WTC11 (cell line): Measurements from ENCODE around the gene ALDH1A2. TPM values are rescaled to one million over a fixed set of nuclear protein-coding genes. Genes with fewer than 3 reads are reported as not detected.

Experiments
- ATAC-seq: fragments of 200-7000 bp; cut with Tn5 transposase; 2 replicates; pipeline ENCODE4 v1.10.0; 2021; ENCODE audit warnings: mild to moderate bottlenecking, moderate library complexity
- CTCF ChIA-PET: fragments of 300-600 bp; sonication (Branson Sonifier 250); formaldehyde crosslinking; loops from one replicate; lab custom pipeline; 2021; ENCODE audit warnings: antibody characterized with exemption; lab: Charles Lee
- POLR2A ChIA-PET: fragments of 350-600 bp; sonication (Branson Sonifier 250); formaldehyde crosslinking; loops from one replicate; lab custom pipeline; 2021; ENCODE audit warnings: antibody characterized with exemption; lab: Charles Lee
- DNase-seq: peaks from one replicate; pipeline ENCODE4 v3.0.0; 2021; ENCODE audit warnings: low spot score
- H3K27ac Mint-ChIP-seq: 2 replicates; pipeline ENCODE4 v1.8.0; 2021; ENCODE audit warnings: mixed read lengths
- H3K27me3 Mint-ChIP-seq: 2 replicates; pipeline ENCODE4 v1.8.0; 2021; ENCODE audit warnings: low read depth, mild to moderate bottlenecking, moderate library complexity, mixed read lengths
- H3K36me3 Mint-ChIP-seq: 2 replicates; pipeline ENCODE4 v1.8.0; 2021; ENCODE audit warnings: mixed read lengths
- H3K4me1 Mint-ChIP-seq: 2 replicates; pipeline ENCODE4 v1.8.0; 2022; ENCODE audit warnings: mixed read lengths
- H3K4me3 Mint-ChIP-seq: 2 replicates; pipeline ENCODE4 v1.8.0; 2021; ENCODE audit warnings: mild to moderate bottlenecking, moderate library complexity, mixed read lengths
- H3K9me3 Mint-ChIP-seq: 2 replicates; pipeline ENCODE4 v1.8.0; 2021; ENCODE audit warnings: mixed read lengths
- ATF1 ChIP-seq: sonication (generic); formaldehyde crosslinking; IDR thresholded peaks from 2 replicates; pipeline ENCODE4 v1.8.1; 2023; ENCODE audit warnings: mild to moderate bottlenecking, moderate library complexity, missing genetic modification reagents
- JUN ChIP-seq: sonication (generic); formaldehyde crosslinking; IDR thresholded peaks from 2 replicates; pipeline ENCODE4 v1.8.0; 2023; ENCODE audit warnings: mild to moderate bottlenecking, missing genetic modification reagents
- MYBL2 ChIP-seq: sonication (generic); formaldehyde crosslinking; IDR thresholded peaks from 2 replicates; pipeline ENCODE4 v1.8.1; 2023; ENCODE audit warnings: mild to moderate bottlenecking, moderate library complexity, missing genetic modification reagents
- NR1H2 ChIP-seq: sonication (generic); formaldehyde crosslinking; IDR thresholded peaks from 2 replicates; pipeline ENCODE4 v1.9.0; 2021; ENCODE audit warnings: mild to moderate bottlenecking, moderate library complexity, missing genetic modification reagents
- NR3C1 ChIP-seq: sonication (generic); formaldehyde crosslinking; conservative IDR thresholded peaks from 2 replicates; pipeline ENCODE4 v1.8.1; 2023; ENCODE audit warnings: low read depth, mild to moderate bottlenecking, missing genetic modification reagents
- SP1 ChIP-seq: sonication (generic); formaldehyde crosslinking; conservative IDR thresholded peaks from 2 replicates; pipeline ENCODE4 v1.8.1; 2022; ENCODE audit warnings: missing genetic modification reagents
- ZNF671 ChIP-seq: fragments of 250-450 bp; sonication (Bioruptor Pico); IDR thresholded peaks from 2 replicates; pipeline ENCODE4 v1.8.0; 2021; ENCODE audit warnings: mild to moderate bottlenecking
- total RNA-seq: library from RNA; stranded (reverse); gene quantifications from 3 replicates; pipeline ENCODE4 v1.2.3, GENCODE V29; 2021
- TF ChIP-seq, protein P1 (sequence below): sonication (generic); formaldehyde crosslinking; IDR thresholded peaks from 2 replicates; pipeline ENCODE4 v1.8.0; 2022; ENCODE audit warnings: mild to moderate bottlenecking, missing genetic modification reagents
- TF ChIP-seq, protein P2 (sequence below): fragments of 250-450 bp; sonication (Bioruptor Pico); IDR thresholded peaks from 2 replicates; pipeline ENCODE4 v1.9.0; 2021; ENCODE audit warnings: moderate library complexity, mild to moderate bottlenecking, inconsistent platforms, borderline replicate concordance
- TF ChIP-seq, protein P3 (sequence below): fragments of 250-450 bp; sonication (Bioruptor Pico); IDR thresholded peaks from 2 replicates; pipeline ENCODE4 v1.9.0; 2021; ENCODE audit warnings: mild to moderate bottlenecking
- TF ChIP-seq, protein P4 (sequence below): sonication (generic); formaldehyde crosslinking; IDR thresholded peaks from 2 replicates; pipeline ENCODE4 v1.8.1; 2023; ENCODE audit warnings: mild to moderate bottlenecking, missing genetic modification reagents
- TF ChIP-seq, protein P5 (sequence below): fragments of 250-450 bp; sonication (Bioruptor Pico); IDR thresholded peaks from 2 replicates; pipeline ENCODE4 v1.9.0; 2021; ENCODE audit warnings: mild to moderate bottlenecking, borderline replicate concordance
- TF ChIP-seq, protein P6 (sequence below): sonication (generic); formaldehyde crosslinking; IDR thresholded peaks from 2 replicates; pipeline ENCODE4 v1.8.0; 2023; ENCODE audit warnings: missing genetic modification reagents, mild to moderate bottlenecking, borderline replicate concordance

ALDH1A2 gene
- total RNA-seq, 1 experiment from 2014 or later = 1.1 TPM

DNA sequence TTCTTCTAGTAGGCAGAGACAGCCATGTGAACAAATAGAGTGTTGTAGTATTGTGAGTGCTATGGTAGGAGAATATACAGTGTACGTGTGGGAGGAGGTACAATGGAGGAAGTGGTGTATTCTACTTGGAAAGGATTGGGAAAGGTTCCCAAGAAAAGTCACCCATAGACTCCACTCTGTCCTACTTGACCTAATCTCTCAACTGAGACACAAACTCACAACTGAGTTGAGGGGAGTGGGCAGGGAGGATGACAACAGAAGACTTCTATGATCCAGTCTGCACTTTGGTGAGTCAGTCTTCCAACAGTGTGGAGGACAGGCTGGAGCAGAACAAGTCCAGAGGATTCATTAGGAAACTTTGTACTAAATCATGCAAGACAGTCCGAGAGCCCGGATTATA, 43.9 kb upstream of the ALDH1A2 start (continued):
- TF ChIP-seq JUN (CRISPR knock-in tag) = no peak
- no peak for TF ChIP-seq NR3C1
- TF ChIP-seq, protein P1, sequence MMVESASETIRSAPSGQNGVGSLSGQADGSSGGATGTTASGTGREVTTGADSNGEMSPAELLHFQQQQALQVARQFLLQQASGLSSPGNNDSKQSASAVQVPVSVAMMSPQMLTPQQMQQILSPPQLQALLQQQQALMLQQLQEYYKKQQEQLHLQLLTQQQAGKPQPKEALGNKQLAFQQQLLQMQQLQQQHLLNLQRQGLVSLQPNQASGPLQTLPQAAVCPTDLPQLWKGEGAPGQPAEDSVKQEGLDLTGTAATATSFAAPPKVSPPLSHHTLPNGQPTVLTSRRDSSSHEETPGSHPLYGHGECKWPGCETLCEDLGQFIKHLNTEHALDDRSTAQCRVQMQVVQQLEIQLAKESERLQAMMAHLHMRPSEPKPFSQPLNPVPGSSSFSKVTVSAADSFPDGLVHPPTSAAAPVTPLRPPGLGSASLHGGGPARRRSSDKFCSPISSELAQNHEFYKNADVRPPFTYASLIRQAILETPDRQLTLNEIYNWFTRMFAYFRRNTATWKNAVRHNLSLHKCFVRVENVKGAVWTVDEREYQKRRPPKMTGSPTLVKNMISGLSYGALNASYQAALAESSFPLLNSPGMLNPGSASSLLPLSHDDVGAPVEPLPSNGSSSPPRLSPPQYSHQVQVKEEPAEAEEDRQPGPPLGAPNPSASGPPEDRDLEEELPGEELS (CRISPR knock-in tag) = no peak
- TF ChIP-seq, all 79 proteins: peak for 0

DNA sequence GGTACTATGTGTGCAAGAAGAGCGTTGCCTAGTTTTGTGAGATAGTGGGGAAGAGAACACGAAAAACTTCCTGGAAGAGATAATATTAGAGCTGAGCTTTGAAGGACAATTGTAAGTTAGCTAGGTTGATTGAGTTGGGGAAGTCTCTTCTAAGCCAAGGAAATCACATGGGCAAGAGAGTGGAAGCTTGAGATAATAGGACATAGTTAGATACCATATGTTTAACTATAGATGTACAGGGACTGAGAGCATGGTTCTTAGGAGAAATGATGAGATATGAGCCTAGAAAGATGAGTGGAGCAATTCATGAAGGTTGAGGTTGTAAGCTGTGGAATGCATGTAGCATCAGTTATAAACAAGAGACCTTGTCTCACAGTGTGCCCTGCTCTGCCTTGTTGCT, 42.6 kb upstream of the ALDH1A2 start:
- ATAC-seq = no peak
- H3K9me3 Mint-ChIP-seq = no peaks in the 10 kb centered on the region
- no peak for TF ChIP-seq ATF1 (CRISPR knock-in tag)
- TF ChIP-seq, protein P2, sequence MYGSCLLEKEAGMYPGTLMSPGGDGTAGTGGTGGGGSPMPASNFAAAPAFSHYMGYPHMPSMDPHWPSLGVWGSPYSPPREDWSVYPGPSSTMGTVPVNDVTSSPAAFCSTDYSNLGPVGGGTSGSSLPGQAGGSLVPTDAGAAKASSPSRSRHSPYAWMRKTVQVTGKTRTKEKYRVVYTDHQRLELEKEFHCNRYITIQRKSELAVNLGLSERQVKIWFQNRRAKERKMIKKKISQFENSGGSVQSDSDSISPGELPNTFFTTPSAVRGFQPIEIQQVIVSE (CRISPR knock-in tag) = no peak
- TF ChIP-seq, protein P3, sequence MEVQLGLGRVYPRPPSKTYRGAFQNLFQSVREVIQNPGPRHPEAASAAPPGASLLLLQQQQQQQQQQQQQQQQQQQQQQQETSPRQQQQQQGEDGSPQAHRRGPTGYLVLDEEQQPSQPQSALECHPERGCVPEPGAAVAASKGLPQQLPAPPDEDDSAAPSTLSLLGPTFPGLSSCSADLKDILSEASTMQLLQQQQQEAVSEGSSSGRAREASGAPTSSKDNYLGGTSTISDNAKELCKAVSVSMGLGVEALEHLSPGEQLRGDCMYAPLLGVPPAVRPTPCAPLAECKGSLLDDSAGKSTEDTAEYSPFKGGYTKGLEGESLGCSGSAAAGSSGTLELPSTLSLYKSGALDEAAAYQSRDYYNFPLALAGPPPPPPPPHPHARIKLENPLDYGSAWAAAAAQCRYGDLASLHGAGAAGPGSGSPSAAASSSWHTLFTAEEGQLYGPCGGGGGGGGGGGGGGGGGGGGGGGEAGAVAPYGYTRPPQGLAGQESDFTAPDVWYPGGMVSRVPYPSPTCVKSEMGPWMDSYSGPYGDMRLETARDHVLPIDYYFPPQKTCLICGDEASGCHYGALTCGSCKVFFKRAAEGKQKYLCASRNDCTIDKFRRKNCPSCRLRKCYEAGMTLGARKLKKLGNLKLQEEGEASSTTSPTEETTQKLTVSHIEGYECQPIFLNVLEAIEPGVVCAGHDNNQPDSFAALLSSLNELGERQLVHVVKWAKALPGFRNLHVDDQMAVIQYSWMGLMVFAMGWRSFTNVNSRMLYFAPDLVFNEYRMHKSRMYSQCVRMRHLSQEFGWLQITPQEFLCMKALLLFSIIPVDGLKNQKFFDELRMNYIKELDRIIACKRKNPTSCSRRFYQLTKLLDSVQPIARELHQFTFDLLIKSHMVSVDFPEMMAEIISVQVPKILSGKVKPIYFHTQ (CRISPR knock-in tag) = no peak
- TF ChIP-seq, protein P4, sequence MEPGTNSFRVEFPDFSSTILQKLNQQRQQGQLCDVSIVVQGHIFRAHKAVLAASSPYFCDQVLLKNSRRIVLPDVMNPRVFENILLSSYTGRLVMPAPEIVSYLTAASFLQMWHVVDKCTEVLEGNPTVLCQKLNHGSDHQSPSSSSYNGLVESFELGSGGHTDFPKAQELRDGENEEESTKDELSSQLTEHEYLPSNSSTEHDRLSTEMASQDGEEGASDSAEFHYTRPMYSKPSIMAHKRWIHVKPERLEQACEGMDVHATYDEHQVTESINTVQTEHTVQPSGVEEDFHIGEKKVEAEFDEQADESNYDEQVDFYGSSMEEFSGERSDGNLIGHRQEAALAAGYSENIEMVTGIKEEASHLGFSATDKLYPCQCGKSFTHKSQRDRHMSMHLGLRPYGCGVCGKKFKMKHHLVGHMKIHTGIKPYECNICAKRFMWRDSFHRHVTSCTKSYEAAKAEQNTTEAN (CRISPR knock-in tag) = no peak
- no peak for TF ChIP-seq JUN (CRISPR knock-in tag)
- no peak for TF ChIP-seq ZNF671 (CRISPR knock-in tag)
- TF ChIP-seq SP1 = no peak
- no peak for TF ChIP-seq NR1H2
- no peak for TF ChIP-seq MYBL2 (CRISPR knock-in tag)
- TF ChIP-seq, protein P5, sequence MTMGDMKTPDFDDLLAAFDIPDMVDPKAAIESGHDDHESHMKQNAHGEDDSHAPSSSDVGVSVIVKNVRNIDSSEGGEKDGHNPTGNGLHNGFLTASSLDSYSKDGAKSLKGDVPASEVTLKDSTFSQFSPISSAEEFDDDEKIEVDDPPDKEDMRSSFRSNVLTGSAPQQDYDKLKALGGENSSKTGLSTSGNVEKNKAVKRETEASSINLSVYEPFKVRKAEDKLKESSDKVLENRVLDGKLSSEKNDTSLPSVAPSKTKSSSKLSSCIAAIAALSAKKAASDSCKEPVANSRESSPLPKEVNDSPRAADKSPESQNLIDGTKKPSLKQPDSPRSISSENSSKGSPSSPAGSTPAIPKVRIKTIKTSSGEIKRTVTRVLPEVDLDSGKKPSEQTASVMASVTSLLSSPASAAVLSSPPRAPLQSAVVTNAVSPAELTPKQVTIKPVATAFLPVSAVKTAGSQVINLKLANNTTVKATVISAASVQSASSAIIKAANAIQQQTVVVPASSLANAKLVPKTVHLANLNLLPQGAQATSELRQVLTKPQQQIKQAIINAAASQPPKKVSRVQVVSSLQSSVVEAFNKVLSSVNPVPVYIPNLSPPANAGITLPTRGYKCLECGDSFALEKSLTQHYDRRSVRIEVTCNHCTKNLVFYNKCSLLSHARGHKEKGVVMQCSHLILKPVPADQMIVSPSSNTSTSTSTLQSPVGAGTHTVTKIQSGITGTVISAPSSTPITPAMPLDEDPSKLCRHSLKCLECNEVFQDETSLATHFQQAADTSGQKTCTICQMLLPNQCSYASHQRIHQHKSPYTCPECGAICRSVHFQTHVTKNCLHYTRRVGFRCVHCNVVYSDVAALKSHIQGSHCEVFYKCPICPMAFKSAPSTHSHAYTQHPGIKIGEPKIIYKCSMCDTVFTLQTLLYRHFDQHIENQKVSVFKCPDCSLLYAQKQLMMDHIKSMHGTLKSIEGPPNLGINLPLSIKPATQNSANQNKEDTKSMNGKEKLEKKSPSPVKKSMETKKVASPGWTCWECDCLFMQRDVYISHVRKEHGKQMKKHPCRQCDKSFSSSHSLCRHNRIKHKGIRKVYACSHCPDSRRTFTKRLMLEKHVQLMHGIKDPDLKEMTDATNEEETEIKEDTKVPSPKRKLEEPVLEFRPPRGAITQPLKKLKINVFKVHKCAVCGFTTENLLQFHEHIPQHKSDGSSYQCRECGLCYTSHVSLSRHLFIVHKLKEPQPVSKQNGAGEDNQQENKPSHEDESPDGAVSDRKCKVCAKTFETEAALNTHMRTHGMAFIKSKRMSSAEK (CRISPR knock-in tag) = no peak
- TF ChIP-seq, protein P6, sequence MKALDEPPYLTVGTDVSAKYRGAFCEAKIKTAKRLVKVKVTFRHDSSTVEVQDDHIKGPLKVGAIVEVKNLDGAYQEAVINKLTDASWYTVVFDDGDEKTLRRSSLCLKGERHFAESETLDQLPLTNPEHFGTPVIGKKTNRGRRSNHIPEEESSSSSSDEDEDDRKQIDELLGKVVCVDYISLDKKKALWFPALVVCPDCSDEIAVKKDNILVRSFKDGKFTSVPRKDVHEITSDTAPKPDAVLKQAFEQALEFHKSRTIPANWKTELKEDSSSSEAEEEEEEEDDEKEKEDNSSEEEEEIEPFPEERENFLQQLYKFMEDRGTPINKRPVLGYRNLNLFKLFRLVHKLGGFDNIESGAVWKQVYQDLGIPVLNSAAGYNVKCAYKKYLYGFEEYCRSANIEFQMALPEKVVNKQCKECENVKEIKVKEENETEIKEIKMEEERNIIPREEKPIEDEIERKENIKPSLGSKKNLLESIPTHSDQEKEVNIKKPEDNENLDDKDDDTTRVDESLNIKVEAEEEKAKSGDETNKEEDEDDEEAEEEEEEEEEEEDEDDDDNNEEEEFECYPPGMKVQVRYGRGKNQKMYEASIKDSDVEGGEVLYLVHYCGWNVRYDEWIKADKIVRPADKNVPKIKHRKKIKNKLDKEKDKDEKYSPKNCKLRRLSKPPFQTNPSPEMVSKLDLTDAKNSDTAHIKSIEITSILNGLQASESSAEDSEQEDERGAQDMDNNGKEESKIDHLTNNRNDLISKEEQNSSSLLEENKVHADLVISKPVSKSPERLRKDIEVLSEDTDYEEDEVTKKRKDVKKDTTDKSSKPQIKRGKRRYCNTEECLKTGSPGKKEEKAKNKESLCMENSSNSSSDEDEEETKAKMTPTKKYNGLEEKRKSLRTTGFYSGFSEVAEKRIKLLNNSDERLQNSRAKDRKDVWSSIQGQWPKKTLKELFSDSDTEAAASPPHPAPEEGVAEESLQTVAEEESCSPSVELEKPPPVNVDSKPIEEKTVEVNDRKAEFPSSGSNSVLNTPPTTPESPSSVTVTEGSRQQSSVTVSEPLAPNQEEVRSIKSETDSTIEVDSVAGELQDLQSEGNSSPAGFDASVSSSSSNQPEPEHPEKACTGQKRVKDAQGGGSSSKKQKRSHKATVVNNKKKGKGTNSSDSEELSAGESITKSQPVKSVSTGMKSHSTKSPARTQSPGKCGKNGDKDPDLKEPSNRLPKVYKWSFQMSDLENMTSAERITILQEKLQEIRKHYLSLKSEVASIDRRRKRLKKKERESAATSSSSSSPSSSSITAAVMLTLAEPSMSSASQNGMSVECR = no peak
- no peak overlapping the region for H3K4me3 Mint-ChIP-seq
- peaks cover 4% of the 10 kb centered on the region for H3K4me1 Mint-ChIP-seq
- H3K36me3 Mint-ChIP-seq = no peaks in the 10 kb centered on the region
- no peak overlapping the region for H3K27ac Mint-ChIP-seq
- POLR2A ChIA-PET = no interaction called here
- DNase-seq = no peak
- CTCF ChIA-PET = no interaction called here
- no peaks in the 10 kb centered on the region; the same call in 1 of the 2 replicates for H3K27me3 Mint-ChIP-seq
